GM19455 (cell line): ENCODE measurements around the gene LHCGR.
"Not testable (repeated sequence)": the region's sequence is repeated elsewhere in the genome, so short reads cannot be mapped to it uniquely, and the experiment has no call there.

Experiments
- ATAC-seq: cut with Tn5 transposase; IDR thresholded peaks from one replicate; pipeline ENCODE4 v1.9.1; 2021; ENCODE audit not compliant: unreplicated experiment

Gene LHCGR

DNA sequence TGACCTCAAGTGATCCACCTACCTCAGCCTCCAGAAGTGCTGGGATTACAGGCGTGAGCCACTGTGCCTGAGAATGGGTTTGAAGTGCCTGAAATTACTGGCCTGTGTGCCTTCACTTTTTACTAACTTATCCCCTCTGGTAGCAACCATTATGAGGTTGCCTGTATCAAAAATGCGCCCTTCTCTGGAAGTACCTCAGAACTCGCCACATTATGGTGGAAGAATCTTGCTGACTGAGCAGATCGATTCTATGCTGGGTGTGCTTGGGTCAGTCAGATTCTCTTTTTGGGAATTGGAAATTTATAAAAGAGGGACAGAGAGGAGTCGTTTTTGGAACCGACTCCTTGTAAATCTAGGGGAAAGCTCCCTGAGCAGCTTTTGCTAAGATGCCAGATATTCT is 8.2 kb downstream of the LHCGR start:
- no peak for ATAC-seq

DNA sequence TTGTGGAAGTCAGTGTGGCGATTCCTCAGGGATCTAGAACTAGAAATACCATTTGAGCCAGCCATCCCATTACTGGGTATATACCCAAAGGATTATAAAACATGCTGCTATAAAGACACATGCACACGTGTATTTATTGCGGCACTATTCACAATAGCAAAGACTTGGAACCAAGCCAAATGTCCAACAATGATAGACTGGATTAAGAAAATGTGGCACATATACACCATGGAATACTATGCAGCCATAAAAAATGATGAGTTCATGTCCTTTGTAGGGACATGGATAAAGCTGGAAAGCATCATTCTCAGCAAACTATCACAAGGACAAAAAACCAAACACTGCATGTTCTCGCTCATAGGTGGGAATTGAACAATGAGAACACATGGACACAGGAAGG is 16.3 kb downstream of the LHCGR start:
- ATAC-seq, result not testable (repeated sequence)

DNA sequence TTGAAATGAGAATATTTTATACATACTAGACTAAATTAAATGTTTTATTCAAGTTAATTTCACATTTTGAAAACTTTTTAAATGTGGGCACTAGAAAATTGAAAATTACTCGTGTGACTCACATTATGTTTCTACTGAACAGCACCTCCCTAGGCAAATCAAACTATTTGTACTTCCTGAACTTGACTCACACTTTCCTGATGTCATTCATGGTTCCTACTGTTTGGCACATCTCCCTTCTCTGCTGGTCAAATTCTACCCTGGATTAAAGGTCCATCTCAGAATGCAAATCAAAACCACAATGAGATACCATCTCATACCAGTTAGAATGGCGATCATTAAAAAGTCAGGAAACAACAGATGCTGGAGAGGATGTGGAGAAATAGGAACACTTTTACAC is 16.7 kb downstream of the LHCGR start:
- no peak for ATAC-seq

DNA sequence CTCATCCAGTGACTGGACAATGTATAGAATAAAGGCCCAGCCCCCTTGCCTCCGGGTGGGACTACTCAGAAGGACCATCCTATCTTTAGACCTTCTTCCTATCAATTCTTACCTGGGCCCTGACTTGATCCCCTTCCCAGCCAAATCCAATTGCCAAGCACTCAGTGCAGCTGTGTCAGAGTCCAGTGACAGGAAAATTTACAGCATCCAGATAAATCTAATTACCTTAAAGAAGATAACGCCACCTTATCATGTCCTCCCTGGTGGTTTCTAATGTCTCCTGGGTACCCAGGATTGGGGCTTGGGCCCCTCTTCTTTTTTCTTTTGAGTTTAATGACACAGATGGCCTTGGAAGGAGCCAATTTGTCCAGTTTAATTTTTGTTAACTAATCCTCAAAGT is 19.3 kb downstream of the LHCGR start:
- no peak for ATAC-seq

DNA sequence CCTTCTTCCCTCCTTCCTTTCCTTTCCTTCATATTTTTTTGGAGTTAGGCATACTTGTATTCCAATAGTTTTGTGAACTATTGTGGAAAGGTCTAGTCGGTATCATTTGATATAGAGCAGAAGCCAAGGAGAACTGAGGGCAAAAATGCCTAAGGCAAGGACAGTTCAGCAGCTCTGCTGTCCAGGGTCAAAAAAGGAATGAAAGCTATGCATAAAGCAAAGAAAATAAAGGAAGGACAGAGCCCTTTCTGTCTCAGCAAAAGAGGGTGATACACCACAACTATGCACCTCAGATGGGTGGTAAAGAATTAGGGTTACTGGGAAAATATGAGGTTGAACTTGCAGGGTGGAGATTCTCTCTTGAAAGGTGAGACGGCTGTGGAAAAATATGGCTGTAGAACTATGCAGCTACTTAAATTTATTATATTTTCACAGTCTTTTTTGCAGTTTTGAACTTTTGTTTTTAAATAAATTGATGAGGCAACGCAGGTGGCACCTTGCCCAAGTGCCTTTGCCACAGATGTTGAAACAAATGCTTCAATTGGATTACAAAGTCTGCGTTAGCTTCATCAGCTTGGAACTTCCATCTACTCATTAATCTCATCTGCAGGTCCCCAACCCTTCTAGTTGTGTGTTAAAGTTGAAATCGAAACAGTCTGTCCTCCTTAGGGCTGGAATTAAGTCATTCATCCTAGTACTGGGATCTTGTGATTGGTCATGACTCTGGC is 20.8 kb downstream of the LHCGR start:
- no peak for ATAC-seq

DNA sequence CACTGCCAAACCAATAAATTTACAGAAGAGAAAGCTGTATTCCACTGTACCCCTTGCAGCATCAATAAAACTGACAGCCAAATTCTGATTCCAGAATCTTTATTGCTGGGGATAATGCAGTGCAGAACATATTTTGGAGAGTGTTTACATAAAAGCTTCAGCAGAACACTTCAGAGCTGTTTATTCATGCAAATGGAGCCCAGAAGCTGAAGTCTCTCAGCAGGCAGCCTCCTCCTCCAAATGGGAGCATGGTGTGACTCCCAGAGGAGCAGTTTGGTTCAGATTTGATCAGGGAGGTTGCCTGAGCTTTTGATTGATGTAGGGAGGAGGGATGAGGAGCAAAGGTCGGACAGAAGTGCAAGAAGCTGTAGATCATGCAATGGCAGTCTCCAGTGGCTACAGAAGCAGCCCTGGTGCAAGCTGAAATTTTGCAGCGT is 22.4 kb downstream of the LHCGR start:
- ATAC-seq, result no peak

DNA sequence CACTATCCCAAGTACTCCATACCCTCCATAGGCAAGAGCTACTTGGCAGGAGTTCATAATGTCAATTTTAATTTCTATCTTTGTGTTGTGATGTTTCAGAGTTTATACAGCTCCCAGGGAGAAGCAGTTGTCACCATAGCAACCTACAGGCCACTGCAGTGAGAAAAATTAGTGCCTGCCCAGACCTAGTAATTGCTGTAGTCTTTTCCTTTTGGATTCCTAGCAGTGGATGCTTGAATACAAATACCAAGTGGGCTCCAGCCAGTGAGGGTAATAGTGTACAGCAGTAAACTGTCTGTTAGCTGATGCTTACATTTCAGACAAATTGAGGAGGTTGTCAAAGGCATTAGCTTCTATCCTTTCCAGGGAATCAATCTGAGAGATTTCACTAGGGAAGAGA is 26.7 kb downstream of the LHCGR start:
- ATAC-seq, result no peak

DNA sequence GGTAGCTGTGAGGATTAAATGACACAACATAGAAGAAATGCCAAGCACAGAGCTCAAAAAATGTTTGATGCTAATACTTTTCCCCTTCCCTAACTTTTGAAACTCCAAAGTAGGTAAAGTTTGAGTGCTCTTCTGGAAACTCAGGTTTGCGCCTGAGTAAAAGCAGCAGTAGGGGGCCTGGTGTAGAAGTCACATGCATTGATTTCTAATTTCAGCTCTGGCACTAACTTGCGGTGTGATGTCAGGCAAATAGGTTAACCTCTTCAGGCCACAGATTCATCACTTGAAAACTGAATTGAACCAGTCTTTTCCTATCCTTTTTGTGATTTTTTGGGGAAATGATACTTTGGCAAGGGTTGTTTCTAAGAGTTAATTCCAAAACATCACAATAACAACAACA is 27.2 kb downstream of the LHCGR start:
- ATAC-seq, result no peak

DNA sequence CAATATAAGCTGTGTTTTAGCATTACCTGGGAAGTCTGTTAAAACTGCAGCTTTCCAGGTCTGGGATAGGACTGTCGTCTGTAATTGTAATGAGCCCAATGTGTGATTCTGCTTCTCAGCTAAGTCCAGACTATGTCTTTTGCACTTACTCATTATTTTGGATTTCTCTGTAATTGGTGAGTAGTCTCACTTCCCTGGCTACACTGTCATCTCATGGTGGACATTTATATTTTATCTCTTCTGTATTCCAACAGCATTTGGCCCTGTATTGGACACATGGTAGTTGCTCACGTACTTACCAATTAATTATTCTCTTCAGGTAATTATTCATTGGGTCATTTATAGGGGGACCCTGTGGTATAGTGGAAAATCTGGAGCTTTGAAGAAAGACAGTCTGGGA is 28.0 kb downstream of the LHCGR start:
- no peak for ATAC-seq

DNA sequence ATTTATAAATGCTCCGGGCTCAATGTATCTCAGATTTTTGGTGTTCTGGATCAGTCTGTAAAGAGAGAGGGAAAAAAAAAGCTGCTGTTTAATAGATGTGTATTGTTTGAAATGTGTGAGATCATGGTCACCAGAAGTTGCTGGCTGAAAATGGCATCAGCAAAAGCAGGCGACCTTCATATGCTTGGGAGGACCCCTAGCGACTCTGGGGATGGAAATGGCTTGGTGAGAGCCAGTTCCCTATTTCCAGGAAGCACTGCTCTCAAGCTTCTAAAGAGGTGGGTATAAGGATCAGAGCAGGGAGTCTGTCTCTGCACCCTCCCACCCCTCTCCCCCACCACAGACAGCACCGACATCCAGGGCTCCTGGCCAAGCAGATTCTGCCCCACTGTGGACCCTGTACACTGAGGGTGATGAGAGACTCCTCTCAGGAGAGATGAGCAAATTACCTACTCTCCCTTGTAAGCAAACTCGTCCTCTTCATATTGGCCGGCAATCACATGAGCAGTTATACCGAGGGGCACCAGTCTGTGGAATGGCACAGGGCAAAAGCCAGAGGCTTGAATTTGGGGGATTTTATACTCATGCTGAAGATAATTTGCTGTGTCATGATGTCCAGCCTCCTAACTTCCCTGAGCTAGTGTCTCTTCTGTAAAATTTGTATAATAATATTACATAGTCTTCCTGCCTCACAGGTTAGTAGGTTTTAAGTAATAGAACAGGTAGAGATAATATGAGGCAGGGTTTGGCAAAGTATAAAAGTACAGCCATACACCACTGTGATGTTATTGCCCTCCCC is 29.6 kb downstream of the LHCGR start:
- no peak for ATAC-seq

DNA sequence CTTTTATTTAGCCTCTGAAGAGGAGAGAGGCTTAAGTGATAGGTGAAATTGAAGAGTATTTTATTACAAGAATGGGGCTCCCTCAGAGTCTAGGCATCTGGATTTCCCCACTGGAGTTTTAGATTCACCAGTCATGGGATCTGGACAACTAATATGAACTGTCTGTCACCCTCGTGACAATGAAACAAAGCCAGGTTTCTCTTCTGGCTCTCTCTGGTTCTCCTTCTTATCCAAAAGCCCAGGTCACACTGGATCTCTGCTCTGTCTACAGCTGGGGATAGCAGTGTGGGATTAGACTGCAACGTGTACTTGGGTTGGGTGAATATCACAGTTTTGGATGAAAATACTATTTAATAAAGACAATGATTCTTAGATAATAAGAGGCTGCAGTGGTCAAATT is 31.2 kb downstream of the LHCGR start:
- ATAC-seq, result no peak

DNA sequence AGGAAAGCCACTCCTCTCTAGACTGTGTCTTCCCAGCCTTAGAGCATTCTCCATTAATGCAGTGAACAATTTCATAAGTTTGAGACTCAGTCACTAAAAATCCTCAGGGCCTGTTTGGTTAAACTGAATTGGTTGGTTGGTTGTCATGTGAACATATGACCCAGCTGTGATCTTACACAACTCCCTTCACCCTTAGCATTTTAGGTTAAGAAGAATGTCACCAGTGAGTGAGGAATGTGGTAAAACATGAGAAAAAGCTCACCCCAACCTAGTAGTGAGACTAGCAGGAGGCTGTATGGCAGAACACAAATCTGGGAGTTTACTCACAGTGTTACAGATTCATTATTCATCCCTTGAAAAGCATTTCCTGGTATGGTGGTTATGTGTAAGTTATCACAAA is 32.4 kb downstream of the LHCGR start:
- ATAC-seq, result no peak

DNA sequence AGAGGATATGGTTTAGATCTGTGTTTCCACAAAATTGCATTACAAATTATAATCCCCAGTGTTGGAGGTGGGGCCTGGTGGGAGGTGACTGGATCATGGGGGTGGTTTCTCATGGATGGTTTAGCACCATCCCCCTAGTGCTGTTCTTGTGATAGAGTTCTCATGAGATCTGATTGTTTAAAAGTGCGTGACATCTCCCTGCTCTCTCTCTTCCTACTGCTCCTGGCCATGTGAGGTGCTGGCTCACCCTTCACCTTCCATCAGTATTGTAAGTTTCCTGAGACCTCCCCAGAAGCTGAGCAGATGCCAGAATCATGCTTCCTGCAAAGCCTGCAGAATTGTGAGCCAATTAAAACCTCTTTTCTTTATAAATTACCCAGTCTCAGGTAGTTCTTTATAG is 33.1 kb downstream of the LHCGR start:
- no peak for ATAC-seq

DNA sequence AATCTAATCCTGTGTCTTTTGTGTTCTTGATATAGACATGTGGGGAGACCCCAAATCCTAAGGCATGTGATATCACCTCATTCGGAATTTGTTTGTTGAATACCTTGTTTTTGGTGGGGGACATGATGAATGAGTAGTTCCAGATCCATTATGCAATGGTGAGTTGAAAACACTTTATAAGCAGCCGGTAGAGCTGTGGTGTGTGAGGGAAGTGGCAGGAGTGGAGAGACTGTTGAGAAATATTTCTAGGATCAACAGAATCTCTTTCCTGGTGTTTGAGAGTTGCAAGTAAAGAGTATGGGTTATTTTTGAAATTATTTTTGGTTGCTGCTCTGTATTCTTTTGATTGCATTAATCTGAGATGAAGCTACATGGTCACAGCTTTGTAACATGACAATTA is 34.4 kb downstream of the LHCGR start:
- ATAC-seq, result no peak

DNA sequence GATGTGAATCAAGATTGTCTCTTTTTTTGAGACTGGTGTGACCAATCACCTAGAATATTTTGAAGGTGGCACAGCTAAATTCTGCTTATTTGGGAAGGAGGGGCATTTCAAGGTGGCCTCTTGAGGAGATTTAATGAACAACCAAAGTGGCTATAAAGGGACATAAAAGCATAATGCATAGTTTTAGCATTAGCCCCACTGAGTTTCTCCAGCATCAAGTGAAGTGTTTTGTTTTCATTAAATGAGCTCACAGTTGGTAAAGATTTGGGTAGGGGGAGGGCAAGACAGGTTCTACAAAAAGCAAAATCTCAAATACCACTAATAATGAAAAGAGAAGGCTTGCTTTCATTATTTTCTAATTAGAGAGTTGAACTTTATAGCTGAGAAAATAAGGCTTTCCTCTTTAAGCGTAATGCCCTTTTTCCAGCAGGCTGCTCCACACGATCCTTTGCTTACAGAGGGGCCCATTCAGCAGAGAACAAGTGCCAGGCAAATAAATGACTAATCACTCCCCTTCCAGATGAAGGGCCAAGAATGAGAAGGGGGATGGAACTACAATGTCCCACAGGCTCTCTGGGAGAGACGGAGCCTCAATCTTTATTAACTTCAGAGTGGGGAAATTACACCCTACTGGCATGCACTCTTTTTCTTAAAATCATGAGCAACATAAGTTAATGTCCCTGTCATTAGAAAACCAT is 35.9 kb downstream of the LHCGR start:
- no peak for ATAC-seq

DNA sequence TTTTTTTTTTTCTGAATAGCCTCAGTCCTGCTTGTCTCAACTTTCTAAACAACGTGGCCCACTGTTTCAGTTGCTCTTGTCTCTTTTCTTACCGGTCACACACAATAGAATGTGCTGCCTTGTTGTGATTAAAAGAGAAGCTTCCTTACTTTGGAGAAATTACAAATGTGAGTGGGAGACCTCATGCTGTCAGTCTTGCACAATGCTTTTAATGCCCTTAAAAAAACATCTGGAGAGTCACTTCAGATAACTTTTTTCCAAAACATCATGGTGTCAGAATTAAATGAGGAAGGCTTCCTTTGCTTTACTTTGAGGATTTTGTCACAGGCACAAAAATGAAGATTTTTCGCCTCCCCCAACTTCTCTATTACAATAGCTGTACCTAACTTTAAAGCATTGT is 37.7 kb downstream of the LHCGR start:
- ATAC-seq, result no peak

DNA sequence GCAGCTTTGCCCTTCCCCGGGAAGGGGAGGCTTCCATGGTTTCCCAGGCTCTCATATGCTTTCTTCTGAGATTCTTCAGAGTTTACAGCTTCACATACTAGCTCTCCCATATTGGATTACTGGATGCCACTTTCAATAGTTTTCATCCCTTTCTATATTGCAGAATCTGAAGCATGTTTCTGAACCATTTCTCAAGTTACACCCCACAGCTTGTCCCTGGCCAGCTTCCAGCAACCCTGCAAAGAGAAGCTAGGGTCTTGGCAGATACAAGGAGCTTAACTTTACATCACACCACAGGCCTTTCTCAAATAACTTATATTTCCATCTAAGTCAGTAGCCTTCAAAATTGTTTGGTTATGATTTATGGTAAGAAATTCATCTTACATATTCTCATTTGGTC is 39.6 kb downstream of the LHCGR start:
- ATAC-seq, result no peak

DNA sequence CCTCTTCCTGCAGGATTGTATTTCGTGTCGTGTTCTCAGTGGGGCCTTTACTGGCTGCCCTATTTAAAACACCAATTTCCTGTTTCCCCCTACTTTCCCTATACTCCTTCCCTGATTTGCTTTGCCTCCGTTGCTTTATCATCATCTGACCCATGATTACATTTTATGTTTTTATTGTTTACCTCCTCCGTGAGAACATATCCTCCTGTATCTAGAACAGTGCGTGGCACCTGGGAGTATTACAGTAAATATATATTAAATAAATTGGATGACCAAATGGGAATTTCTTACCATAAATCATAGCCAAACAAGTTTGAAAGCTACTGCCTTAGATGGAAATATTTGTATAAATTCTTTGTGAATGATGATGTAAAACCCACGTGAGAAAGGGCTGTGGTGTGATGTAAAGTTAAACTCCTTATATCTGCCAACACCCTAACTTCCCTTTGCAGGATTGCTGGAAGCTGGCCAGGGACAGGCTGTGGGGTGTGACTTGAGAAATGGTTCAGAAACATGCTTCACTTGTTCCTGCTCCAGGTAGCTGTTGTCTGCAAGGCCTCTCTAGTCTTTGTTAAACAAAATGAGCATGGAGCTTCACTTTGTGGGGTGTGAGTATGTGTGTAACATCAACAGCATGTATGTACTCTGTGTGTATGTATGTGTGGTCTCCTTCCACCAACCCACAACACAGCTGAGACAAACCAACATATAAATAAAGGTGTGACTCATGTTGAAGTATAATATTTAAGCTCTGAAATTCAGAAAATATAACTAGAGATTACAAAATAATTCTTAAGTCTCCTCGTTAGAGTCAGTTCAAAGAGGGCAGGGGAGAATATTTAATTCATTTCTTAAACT is 40.3 kb downstream of the LHCGR start:
- no peak for ATAC-seq

DNA sequence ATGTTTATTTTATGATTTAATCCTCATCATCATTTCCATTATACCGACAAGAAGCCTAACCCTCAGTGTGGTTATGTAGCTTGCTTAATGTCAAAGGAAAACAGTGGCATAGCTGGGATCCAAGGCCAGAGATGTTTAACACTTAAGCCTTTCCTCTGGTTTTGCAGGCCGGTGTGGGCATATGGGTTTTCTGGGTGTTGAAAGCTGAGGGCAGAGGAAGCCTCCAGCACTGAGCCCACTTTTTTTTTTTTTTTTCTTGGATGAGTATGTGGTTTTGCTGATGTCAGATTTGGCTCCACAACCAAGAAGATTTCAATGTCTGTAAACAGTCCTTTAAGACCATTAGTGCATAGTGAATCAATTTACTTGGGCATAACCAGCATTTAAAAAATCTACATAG is 41.3 kb downstream of the LHCGR start:
- no peak for ATAC-seq

DNA sequence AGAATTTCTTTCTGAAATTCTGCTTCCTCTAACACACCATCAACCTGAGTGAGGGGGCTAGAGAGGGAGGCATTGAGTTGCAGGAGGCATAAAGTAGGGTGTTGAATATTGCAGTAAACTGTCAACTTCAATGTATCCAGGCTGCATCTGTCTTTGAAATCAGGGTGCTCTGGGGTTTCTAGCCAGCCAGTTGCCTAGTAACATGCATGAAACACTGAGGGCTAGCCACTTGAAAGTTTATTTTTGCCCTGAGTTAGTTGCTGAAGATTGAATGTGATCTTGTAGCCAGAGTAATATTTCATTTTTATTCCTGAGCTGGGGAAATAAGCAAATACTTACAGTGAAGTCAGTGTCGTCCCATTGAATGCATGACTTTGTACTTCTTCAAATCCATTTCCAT is 41.9 kb downstream of the LHCGR start:
- no peak for ATAC-seq

DNA sequence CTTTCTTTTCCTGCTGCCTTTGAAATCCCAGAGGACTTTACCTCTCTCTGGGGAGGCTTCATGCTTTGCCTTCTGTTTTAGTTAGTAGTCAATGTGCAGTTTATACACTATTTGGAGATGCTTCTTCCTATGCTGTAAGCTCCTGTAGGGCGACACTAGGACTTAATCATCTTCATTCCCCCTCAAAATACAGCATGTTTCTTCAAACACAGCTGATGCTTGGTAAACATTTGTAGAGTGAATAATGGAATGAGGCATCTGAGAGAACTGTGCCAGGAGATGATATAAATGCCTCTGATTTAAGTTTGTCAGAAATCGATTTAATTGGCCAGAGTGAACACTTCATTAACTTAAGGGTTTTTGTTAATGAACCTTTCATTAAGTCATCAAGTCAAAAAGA is 43.4 kb downstream of the LHCGR start:
- no peak for ATAC-seq
